TTC549 (cell line): ENCODE data around the gene MTMR12.
"Not testable (repeated sequence)": the region's sequence is repeated elsewhere in the genome, so short reads cannot be mapped to it uniquely, and the experiment has no call there.

Source experiments
- FAIRE-seq: peaks from 2 replicates; lab custom pipeline; 2012; peaks lifted over from hg19 to GRCh38; lab: Jason Lieb, UNC

MTMR12 gene

GRCh38 chr5:32297181-32298058 is 15.3 kb downstream of the MTMR12 start:
- no peak for FAIRE-seq

GRCh38 chr5:32295966-32296772 is 16.6 kb downstream of the MTMR12 start:
- FAIRE-seq = not testable (repeated sequence)

GRCh38 chr5:32291591-32291990 is 21.1 kb downstream of the MTMR12 start:
- FAIRE-seq = no peak

- no peak for FAIRE-seq
Measured at GRCh38 chr5:32290922-32291321, 21.8 kb downstream of the MTMR12 start.

- not testable (repeated sequence) for FAIRE-seq
Measured at GRCh38 chr5:32290501-32290900, 22.2 kb downstream of the MTMR12 start.

- FAIRE-seq = not testable (repeated sequence)
Measured at GRCh38 chr5:32289986-32290385, 22.8 kb downstream of the MTMR12 start.

GRCh38 chr5:32288135-32288534 is 24.6 kb downstream of the MTMR12 start:
- FAIRE-seq = not testable (repeated sequence)

- not testable (repeated sequence) for FAIRE-seq
Measured at GRCh38 chr5:32287525-32287924, 25.2 kb downstream of the MTMR12 start.

GRCh38 chr5:32285510-32286138 is 27.1 kb downstream of the MTMR12 start:
- no peak for FAIRE-seq

- FAIRE-seq = no peak
Measured at GRCh38 chr5:32283539-32284377, 29.0 kb downstream of the MTMR12 start.

- no peak for FAIRE-seq
Measured at GRCh38 chr5:32283061-32283460, 29.7 kb downstream of the MTMR12 start.

- FAIRE-seq = no peak
Measured at GRCh38 chr5:32282633-32283032, 30.1 kb downstream of the MTMR12 start.

GRCh38 chr5:32281378-32282133 is 31.2 kb downstream of the MTMR12 start:
- not testable (repeated sequence) for FAIRE-seq

GRCh38 chr5:32280656-32281081 is 32.1 kb downstream of the MTMR12 start:
- no peak for FAIRE-seq

- FAIRE-seq = no peak
Measured at GRCh38 chr5:32279786-32280185, 33.0 kb downstream of the MTMR12 start.

- FAIRE-seq = no peak
Measured at GRCh38 chr5:32279223-32279622, 33.5 kb downstream of the MTMR12 start.

- no peak for FAIRE-seq
Measured at GRCh38 chr5:32278406-32278805, 34.3 kb downstream of the MTMR12 start.

- no peak for FAIRE-seq
Measured at GRCh38 chr5:32277798-32278197, 34.9 kb downstream of the MTMR12 start.

- FAIRE-seq = no peak
Measured at GRCh38 chr5:32276173-32276853, 36.4 kb downstream of the MTMR12 start.

- no peak for FAIRE-seq
Measured at GRCh38 chr5:32275396-32275741, 37.4 kb downstream of the MTMR12 start.
